Measurements from ENCODE around the gene MYCL. TPM values are rescaled to one million over a fixed set of nuclear protein-coding genes. Genes with fewer than 3 reads are reported as not detected.

MYCL gene
- total and polyA plus RNA-seq, 2 of the 13 experiments (the other 11 are each of a cell fraction or from before 2014, with no cell fraction given): 0.31 to 1.7 TPM

GRCh38 chr1:39854314-39854713, 47.4 kb downstream of the MYCL start:
- TF ChIP-seq, protein P1, sequence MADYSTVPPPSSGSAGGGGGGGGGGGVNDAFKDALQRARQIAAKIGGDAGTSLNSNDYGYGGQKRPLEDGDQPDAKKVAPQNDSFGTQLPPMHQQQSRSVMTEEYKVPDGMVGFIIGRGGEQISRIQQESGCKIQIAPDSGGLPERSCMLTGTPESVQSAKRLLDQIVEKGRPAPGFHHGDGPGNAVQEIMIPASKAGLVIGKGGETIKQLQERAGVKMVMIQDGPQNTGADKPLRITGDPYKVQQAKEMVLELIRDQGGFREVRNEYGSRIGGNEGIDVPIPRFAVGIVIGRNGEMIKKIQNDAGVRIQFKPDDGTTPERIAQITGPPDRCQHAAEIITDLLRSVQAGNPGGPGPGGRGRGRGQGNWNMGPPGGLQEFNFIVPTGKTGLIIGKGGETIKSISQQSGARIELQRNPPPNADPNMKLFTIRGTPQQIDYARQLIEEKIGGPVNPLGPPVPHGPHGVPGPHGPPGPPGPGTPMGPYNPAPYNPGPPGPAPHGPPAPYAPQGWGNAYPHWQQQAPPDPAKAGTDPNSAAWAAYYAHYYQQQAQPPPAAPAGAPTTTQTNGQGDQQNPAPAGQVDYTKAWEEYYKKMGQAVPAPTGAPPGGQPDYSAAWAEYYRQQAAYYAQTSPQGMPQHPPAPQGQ (CRISPR knock-in tag; IDR thresholded peaks at IDR 0.05; ENCODE audit: borderline replicate concordance): no peak
- no peak for TF ChIP-seq CENPX (CRISPR knock-in tag; IDR thresholded peaks at IDR 0.05)
- TF ChIP-seq ZNF777 (CRISPR knock-in tag; IDR thresholded peaks at IDR 0.05): no peak
- TF ChIP-seq ZUFSP (CRISPR knock-in tag; IDR thresholded peaks at IDR 0.05; ENCODE audit: borderline replicate concordance): no peak
- TF ChIP-seq ZNF660 (CRISPR knock-in tag; IDR thresholded peaks at IDR 0.05; ENCODE audit: borderline replicate concordance, low read depth): no peak
- TF ChIP-seq MNT (IDR thresholded peaks at IDR 0.05): no peak
- TF ChIP-seq BCL3 (CRISPR knock-in tag; IDR thresholded peaks at IDR 0.05): no peak
- TF ChIP-seq ZNF446 (CRISPR knock-in tag; IDR thresholded peaks at IDR 0.05): no peak
- no peak for TF ChIP-seq ZBTB2 (CRISPR knock-in tag; IDR thresholded peaks at IDR 0.05; ENCODE audit: low read depth)
- no peak for TF ChIP-seq HDAC6 (IDR thresholded peaks at IDR 0.05; ENCODE audit: low read depth, low read length)
- TF ChIP-seq CREB3 (CRISPR knock-in tag; IDR thresholded peaks at IDR 0.05): no peak
- BruUV-seq (replicated peaks): no TSS peak
- POLR2A ChIA-PET: no interaction called here
- Histone ChIP-seq H3K9ac (ENCODE audit: insufficient read depth, low read depth, low read length) (no peak overlapping the region), H3K36me3 (replicated peaks in 1 of 2; ENCODE audit: control insufficient read depth in 1 of 2, insufficient read depth in 2 of 2, low read length in 2 of 2) (peaks cover 6 to 34% of the 10 kb centered on the region in 2 experiments), H3K4me2 (ENCODE audit: low read depth, low read length) (no peak overlapping the region), H3K4me1 (ENCODE audit: insufficient read depth, low read length) (peaks cover 23% of the 10 kb centered on the region), H3K4me3 (replicated peaks in 1 of 3; ENCODE audit: insufficient read depth in 1 of 3, low read depth in 2 of 3, low read length in 3 of 3) (no peak overlapping the region), H2AFZ (ENCODE audit: low read length) (no peak overlapping the region), H3K27me3 (ENCODE audit: control insufficient read depth in 1 of 2, insufficient read depth in 2 of 2, low read length in 2 of 2) (no peaks in the 10 kb centered on the region), H3K9me3 (ENCODE audit: low read length) (no peaks in the 10 kb centered on the region), H3K79me2 (ENCODE audit: insufficient read depth, low read length) (peaks cover 23% of the 10 kb centered on the region), H3K27ac (ENCODE audit: extremely low read length, insufficient read depth, low read length) (no peak overlapping the region), H4K20me1 (ENCODE audit: insufficient read depth, low read length) (peaks cover 11% of the 10 kb centered on the region; the same call in 1 of the 2 replicates)
- in situ Hi-C loops (cut with HindIII; ENCODE audit: extremely low pct_ligation_motif_present, low pct_unique_long_range_greater_than_20kb) (no loop called here), intact Hi-C loops (cut with micrococcal nuclease; ENCODE audit: unreplicated experiment) (loop anchor here (5.0 kb wide), 1 partner anchor 48 kb away; the partner anchor contains the start of gene MYCL)
- ATAC-seq (no peak), FAIRE-seq (no peak), DNase-seq (ENCODE audit: low spot score) (no peak)
- CTCF ChIA-PET (ENCODE audit: low intra/inter-chr PET ratio, low total read pairs): no interaction called here
